Medulla oblongata (tissue), 1 donor: ENCODE measurements around the gene HES2.
"Not testable (repeated sequence)": the region's sequence is repeated elsewhere in the genome, so short reads cannot be mapped to it uniquely, and the experiment has no call there.

Experiments
- DNase-seq: peaks from one replicate; pipeline ENCODE4 v3.0.0-alpha.2; 2015; ENCODE audit errors: extremely low spot score

HES2 gene, protein sequence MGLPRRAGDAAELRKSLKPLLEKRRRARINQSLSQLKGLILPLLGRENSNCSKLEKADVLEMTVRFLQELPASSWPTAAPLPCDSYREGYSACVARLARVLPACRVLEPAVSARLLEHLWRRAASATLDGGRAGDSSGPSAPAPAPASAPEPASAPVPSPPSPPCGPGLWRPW

DNA sequence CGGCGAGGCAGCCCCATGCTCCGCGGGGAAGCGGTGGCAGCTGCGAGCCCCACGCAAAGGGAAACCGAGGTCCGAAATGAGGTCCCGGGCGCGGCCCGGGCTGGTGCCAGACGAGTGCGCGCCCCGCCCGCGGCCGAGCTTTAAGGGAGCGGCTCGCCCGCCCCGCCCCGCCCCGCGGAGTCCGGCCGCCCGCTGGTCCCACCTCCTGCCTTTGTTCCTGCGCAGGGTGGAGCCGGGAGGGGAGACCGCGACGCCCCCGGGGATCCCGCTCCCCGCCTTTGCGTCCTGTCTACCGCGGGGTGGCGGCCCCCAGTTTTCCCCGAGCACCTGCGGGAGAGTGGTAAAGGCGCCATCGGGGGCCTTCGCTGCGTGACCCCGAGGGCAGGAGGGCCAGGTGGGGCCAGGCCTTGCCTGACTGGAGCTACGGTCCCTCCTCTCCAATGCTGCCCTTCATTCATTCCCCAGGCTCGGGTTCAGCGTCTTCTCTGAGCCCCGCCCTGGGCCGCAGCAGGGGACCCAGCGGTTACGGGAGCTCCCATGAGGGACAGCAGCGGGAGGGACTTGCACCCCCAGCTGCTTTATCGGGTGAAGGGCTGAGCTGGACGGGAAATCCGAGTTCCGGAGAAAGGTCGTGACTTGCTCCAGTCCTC lies at the start of gene HES2:
HES2 (minus strand) TSS at position 116 of the 650 bp plus-strand sequence; CDS start at position 17, 99 bp downstream.
- DNase-seq = no peak

DNA sequence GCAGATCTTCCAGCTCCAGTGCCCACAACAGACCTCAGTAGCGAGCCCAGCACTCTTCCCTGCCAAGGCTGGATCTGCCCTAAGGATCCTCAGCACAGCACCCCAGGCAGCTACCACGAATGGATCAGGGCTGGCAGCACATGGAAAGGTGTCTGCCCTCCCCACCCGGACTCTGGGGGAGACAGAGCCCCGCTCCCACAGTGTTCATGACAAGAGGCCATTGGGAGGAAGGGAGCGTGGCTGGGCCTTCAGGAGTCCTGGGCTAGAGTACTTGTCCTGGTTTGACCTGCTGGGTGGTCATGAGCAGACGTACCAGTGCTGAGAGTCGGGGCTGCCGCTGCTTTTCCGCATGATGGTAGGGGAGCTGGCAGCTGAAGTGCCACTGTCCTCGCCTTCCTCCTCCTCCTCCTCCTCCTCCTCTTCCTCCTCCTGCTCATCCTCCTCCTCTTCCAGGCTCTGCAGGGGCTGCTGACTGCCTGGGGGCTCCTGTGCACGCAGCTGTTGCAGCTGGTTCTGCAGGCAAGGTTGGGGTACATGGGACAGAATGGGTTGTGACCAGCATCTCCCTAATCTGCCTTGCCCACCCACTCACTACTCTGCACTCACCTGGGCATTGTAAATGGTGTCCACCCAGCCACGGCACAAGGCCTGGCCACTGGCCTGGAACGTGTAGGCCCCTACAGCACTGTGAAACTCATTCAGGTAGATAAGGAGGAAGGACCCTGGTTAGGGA lies 49.2 kb upstream of the HES2 start:
- DNase-seq = no peak

DNA sequence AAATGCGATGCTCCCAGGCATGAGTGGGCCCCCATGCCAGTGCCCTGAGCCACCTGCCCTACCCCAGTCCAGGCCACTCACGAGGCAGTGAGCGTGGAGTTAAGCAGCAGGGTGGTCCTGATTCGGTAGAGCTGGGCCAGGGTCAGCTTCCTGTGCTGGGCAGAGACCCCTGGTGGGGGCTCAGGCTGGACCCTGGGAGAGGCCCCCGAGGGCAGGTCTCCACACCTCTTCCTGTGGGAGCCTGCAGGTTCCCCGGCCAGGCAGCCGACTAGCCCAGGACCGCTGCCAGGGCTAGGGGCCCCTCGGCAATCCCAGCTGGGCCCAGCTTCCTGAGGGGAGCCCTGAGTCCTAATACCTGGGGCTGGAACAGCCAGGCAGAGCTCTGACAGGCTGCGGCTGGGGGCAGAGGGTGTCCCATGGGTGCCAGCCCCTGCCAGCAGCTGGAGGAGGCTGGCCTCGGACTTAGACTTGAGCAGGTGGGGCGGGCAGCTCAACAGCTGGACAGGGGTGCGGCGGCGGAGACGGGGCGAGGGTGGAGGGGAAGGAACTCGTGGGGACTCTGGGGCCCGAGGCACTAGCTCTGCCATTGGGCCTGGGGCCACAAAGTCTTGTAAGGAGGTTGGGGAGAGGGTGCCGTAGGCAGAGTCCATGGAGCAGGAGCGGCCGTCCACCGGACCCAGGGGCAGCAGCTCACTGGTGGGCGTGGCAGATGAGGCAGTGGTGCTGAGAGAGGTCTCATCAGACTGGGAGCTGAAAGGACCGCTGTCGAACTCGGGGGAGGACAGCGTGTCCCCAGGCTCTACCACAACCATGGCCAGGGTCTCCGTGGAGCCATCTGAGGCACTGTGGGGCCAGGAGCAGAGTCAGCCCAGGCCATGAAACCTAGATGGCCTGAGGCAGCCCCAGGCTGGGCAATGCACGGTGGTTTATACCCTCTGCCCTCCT lies 48.3 kb upstream of the HES2 start:
- DNase-seq = no peak

DNA sequence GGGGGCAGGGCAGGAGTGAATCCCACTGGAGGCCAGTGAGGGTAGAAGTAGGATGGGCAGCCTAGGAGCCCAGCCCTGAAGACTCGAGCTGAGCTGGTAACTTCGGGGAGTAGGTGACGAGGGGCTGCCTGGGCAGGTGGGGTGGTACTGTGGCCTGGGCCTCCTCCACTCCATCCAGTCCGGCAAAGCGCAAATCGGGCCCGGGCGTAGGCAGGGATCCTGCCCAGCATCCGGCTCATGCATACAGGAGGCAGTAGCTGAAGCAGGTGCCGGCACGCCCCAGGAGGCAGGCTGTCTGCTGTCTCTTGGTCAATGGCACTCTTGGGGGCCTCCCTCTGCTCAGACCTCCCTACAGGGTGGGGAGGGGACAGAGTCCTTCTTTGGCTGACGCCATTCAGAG lies 47.5 kb upstream of the HES2 start:
- no peak for DNase-seq

DNA sequence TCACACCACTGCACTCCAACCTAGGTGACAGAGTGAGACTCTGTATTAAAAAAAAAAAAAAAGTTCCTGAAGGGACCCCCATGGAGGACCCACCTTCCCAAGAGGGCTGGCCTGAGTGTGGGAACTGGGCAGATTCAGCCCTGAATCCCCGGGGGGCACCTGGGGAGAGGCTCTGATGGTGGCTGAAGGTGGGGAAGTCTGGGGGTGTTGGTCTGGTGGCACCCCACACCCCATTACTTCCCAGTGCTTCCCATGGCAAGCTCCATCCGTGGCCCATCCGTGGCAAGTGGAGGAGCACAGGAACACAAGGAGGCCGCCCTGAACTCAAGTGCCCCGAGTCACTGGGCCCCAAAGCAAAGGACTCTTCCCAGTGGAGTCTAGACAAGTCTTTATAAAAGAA lies 47.0 kb upstream of the HES2 start:
- DNase-seq = no peak

DNA sequence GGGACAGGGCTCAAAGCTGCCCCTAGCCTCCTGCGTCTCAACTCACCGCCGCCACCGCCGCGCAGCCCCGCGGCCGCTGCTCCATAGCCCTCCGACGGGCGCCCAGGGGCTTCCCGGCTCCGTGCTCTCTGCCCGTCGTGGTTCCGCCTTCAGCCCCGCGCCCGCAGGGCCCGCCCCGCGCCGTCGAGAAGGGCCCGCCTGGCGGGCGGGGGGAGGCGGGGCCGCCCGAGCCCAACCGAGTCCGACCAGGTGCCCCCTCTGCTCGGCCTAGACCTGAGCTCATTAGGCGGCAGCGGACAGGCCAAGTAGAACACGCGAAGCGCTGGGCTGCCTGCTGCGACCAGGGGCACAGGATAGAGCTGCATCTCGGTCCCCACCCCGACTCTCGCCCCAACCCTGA lies 46.3 kb upstream of the HES2 start, which contains the start of gene TNFRSF25:
TNFRSF25 (minus strand) TSS at position 151 of the 400 bp plus-strand sequence; CDS start at position 85, 66 bp downstream.
- DNase-seq = no peak

DNA sequence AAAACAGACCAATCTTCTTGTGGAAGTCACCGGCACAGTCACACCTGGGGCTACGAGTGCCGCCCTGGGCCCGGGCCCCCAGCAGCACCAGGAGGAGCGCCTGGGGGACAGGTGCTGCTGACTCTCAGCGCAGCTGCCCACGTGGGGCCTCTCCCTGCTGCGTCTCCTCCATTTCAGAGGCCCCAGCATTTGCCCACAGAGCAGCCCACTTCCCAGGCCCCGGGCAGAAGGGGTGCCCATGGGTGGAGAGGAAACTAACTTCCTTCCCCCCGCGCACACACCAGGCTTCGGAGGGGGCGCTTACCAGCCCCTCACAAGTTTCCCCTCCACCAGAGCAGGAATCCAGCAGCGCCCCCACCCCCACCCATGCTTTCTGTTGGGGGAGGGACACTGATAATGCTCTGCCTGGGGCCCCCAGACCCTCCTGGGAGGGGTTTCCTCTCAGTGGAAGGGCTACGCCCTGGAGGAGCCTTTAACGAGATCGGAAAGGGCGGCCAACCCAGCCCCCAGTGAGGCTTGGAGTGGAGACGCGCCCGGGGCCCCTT lies 45.8 kb upstream of the HES2 start:
- no peak for DNase-seq

DNA sequence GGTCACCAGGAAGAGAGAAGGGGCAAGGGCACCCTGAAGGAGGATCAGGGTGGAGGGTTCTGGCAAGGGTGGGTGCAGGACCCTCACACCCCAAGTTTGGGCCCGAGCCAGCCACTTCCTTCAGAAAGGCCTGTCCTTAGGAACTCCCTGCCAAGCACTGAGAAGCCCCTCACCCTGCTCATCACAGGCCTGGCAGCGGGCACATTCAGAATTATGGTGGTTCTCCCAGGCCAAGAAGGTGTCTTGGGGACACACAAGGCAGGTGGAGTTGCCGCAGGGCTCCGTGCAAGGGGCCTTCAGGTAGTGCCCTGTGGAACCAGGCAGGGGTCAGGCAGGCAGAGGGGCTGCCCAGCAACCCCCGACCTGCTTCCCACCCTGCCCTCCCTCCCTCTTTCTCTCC lies 45.2 kb upstream of the HES2 start:
- no peak for DNase-seq

DNA sequence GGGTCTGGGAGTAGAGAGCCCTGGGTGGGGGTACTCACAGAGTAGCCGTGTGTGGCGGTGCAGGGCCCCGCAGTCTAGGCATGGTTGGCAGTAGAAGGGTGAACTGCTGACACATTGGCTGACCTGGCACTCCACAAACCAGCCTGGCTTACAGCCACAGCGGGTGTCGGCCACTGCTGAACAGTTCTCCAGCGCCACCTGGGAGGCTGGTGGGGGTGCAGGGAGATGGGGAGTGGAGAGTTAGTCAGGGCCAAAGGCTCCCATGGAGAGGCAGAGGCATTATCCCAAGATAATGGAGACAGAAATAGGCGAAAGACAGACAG lies 44.8 kb upstream of the HES2 start:
- DNase-seq = no peak

DNA sequence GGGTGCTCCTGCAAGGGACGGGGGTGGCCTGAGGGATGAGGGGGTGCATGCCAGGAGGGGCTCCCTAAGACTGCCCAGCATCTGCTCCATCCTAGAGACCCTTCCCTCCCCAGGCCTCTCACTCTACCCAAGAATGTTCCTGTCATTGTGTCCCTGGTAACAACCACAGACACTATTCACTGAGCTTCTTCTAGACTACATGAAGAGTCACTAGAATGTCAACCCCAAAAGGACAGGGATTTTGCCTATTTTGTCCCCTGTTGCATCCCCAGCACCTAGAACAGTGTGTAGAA lies 43.3 kb upstream of the HES2 start:
- no peak for DNase-seq

DNA sequence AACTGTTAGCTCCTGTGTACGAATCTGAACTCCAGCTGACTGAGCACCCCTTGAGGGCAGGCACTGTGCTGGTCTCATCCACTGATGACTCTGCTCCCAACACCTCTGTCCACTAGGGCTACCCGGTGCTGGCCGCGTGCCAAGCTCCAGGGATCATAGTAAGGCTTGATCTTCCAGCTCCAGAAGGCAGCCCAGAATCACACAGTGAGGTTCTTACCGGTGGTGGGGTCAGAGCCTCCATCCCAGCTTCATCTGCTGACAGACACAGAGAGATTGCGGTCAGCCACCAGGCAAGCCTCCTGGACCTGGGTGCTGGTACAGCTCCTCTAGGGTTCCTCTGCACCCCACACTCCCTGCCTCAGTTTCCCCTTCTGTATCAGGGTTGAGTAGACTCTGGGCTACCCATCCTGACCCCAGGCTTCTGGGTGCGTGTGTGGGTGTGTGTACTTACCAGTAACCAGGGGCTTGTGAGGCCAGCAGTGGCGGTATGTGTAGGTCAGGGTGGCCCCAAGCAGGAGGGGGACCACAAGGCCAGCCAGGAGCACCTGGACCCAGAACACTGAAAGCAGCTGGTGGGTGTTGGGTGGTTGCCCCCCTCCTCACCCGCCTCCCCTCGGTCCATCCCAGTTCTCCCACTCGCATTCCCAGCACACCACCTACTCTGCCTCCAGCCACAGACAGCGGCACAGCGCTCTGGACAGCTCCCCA lies 42.8 kb upstream of the HES2 start:
- DNase-seq = no peak

DNA sequence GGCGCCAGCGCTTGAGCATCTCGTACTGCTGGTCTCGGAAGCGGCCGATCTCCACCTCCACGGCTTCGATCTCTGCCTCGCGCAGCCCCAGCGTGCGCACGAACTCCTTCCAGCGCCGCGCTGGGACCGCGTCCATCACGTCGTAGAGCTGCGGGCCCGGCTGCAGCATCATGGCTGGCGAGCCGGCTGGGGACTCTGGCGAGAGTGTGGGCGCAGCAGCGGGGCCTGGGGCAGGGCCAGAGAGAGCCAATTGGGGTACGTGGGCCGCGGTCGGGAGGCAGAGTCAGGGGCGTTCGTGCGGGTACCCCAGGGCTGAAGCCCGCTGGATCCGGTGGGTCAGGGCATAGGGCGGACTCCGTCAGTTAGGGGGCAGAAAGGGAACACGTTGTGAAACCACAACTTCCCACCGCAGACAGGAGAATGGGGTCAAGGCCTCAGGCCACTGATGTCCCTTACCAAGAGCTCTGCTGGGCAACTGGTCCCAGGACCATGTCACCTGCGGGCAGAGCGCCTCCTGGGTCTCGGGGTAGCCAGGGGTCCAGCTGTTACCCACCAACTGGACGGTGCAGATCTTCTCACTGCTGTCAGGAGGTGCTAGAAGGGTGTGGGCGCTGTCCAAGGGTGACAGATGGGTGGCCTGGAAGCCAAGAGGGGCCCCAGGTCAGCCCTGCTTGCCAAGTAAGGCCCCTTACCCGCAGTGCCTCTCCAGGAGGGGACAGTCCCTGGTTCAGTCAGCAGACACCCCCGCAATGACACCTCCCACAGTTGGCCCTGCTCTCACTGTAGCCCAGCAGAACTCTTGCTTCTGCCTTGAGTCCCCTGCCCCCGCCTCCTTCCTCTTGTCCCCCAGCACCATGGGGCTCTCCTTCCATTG lies 42.1 kb upstream of the HES2 start:
- DNase-seq = no peak

DNA sequence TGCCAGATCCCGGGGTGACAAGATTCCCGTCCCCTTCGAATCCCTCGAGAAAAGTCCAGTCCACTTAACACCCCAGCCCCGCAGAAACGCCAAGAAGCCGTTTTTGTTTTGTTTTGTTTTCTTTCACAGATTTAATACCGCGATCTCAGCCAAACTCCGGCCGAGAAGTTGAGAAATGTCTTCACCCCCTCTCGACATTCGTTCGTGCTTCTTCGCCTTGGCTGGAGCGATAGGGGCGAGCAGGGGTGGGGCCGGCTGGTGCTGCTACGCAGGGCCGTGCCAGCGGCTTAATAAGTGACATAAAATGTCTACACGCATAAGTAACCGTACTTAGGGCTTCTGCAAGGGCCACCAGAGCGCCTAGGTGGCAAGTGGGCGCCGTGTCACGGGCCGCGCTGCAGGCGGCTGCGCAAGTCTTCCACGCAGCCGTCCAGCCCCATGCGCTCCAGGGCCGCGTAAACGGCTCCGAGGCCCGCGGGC lies 41.4 kb upstream of the HES2 start:
- no peak for DNase-seq

DNA sequence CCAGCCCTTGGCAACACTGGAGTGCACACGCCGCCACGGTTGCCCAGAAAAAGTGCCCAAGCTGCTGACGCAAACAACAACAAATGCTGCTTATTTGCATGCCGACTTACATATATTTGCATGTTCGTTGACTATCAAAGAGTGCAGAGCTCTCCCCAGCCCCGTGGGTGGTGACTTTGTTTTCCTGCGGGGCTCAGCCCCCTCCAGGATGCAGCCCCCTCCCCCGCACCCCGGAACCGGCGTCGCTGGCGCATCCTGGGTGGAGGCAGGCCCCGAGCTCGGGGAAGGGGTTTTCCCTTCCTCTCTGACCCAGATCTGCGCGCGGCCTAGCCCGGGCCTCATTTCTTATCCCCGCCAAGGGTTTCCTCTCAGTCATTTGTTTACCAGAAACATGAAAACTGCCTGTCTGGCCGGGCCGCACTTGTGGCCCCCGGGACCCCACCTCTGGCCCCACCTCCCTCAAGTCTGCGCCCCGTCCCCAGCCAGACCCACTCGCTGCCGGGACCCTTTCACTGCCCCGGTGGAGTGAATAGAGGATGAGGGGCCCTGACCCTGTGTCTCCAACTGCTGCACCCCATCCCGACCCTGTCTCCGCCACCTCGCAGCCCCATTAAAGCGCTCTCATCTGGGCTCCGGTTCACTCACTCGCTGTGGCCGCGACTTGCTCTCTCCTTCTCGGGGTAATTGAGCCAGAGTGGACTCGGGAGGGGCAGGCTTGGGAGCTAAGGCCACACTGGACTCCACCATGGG lies 40.8 kb upstream of the HES2 start:
- no peak for DNase-seq

DNA sequence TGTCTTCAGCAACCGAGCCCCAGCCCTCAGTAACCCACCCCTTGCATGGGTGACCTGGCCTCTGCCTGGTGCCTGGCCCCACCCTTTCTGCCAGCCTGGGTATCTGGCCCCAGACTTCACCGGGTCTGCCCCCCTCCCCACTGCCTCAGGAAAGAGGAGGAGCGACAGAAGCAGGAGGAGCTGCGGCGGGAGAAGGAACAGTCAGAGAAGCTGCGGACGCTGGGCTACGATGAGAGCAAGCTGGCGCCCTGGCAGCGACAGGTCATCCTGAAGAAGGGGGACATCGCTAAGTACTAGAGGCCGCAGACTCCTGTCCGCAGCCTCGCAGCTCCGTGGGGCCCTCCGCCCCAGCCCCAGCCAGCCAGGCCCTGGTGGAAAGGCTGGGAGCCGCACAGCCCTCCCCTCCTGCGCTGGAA lies 40.1 kb upstream of the HES2 start:
- no peak for DNase-seq

DNA sequence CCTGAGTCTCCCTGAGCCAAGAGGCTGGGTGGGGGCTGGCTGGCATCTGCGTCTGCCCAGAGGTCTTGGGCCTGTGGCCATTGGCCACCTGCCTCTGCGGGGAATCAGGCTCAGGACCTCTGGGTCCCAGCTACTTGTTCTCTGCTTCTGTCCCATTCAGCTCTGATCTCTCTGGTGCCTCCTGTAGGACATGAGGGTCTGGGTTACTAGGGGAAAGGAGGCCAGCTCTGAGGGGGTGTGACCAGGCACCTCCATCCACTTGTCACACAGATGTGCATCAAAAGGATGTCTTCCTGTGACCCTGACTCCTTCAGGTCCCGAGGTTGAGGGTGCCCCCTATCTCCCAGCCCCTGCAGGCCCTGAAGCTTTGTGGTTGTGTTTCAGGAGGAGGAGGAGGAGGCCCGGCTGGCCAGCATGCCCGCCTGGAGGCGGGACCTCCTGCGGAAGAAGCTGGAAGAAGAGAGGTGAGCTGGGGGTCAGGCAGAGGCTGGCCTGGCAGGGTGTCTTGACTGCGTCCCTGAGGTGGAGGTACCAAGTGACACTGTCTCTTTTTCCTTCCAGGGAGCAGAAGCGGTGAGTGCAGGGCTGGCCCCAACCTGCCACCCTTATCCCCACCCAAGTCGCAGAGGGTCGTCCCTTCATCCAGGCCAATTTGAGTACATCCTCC lies 37.2 kb upstream of the HES2 start:
- no peak for DNase-seq

DNA sequence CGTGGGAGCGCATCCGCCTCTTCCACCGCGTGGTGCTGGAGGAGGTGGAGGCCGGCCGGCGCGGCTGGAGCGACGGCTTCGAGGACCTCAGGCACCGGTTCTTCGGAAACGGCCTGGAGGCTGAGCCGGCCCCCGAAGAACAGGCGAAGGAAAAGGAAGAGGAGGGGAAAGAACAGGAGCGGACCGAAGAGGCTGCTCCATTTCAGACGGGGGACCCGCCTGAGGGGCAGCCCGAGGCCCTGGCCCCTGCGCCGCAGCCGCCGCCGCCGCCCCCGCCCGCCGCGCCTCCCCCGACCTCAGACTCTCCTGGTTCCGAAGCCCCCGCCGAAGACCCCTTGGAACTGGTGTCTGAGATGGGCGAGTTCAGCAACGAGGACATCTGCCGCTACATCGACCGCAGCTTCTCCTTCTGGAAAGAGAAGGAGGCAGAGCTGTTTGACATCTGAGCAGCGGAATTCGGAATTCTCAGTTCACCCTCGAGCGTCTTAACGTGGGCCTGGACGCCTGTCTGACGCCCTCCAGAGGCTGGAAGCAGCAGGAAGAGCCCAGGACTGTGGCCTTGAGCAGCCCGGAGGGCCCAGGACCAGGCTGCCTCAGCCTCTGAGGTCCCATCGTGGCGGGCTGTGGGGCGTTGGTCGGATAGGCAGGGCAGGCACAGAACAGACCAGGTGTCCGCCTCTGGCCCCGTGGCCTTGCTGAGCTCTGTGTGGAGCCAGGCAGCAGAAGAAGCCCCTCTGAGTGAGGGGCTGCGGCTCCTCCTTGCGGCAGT lies 36.2 kb upstream of the HES2 start:
- not testable (repeated sequence) for DNase-seq
